ENCODE measurements around the gene DRC1. TPM values are rescaled to one million over a fixed set of nuclear protein-coding genes. Genes with fewer than 3 reads are reported as not detected.

Gene DRC1
- total and polyA plus RNA-seq, 2 of the 13 experiments (the other 11 are each of a cell fraction or from before 2014, with no cell fraction given): 0.07 TPM; not detected in 1

GRCh38 chr2:26355038-26355995 lies 46.4 kb upstream of the DRC1 start:
- peaks cover 37% of the 10 kb centered on the region for H3K4me1 ChIP-seq (ENCODE audit: insufficient read depth, low read length)
- ATAC-seq (no peak), DNase-seq (ENCODE audit: low spot score) (no peak), FAIRE-seq (no peak)
- 97% methylated on average over 9 of the region's 9 CpGs for WGBS (ENCODE audit: low lambda C conversion rate)
- intact Hi-C loops (cut with micrococcal nuclease; ENCODE audit: unreplicated experiment): no loop called here
- ChIA-PET POLR2A (interaction anchor here (4.8 kb wide), 1 partner anchor 10 kb away, joined by 18 read pairs; the partner anchor contains the start of gene SELENOI), CTCF (ENCODE audit: low intra/inter-chr PET ratio, low total read pairs) (no interaction called here)
- no peaks in the 10 kb centered on the region for H3K9me3 ChIP-seq (ENCODE audit: low read length)
- peaks cover 59% of the 10 kb centered on the region for H4K20me1 ChIP-seq (ENCODE audit: insufficient read depth, low read length)
- no peaks in the 10 kb centered on the region for H3K27me3 ChIP-seq (ENCODE audit: control insufficient read depth in 1 of 2, insufficient read depth in 2 of 2, low read length in 2 of 2)
- no peak overlapping the region for H3K4me3 ChIP-seq (replicated peaks in 1 of 3; ENCODE audit: insufficient read depth in 1 of 3, low read depth in 2 of 3, low read length in 3 of 3)
- no peak overlapping the region for H2AFZ ChIP-seq (ENCODE audit: low read length)
- in situ Hi-C loops (cut with HindIII; ENCODE audit: extremely low pct_ligation_motif_present, low pct_unique_long_range_greater_than_20kb): no loop called here
- peaks cover 94% of the 10 kb centered on the region for H3K79me2 ChIP-seq (ENCODE audit: insufficient read depth, low read length)
- no peak for TF ChIP-seq ZNF572 (CRISPR knock-in tag; IDR thresholded peaks at IDR 0.05)
- TF ChIP-seq ZNF644 (CRISPR knock-in tag; IDR thresholded peaks at IDR 0.05; ENCODE audit: low read depth): no peak
- no peak for TF ChIP-seq NCOA2 (CRISPR knock-in tag; IDR thresholded peaks at IDR 0.05)
- no peak for TF ChIP-seq MXD1 (CRISPR knock-in tag; IDR thresholded peaks at IDR 0.05)
- no peak for TF ChIP-seq NFRKB (IDR thresholded peaks at IDR 0.05)
- no peak for TF ChIP-seq ZNF574 (CRISPR knock-in tag; IDR thresholded peaks at IDR 0.05)
- no peak for TF ChIP-seq ZNF615 (CRISPR knock-in tag; IDR thresholded peaks at IDR 0.05; ENCODE audit: borderline replicate concordance)
- TF ChIP-seq NFATC3 (CRISPR knock-in tag; IDR thresholded peaks at IDR 0.05): no peak
- TF ChIP-seq ESRRA (CRISPR knock-in tag; IDR thresholded peaks at IDR 0.05; ENCODE audit: low read depth): no peak
- no TSS peak for BruUV-seq (replicated peaks)
- no peak overlapping the region for H3K9ac ChIP-seq (ENCODE audit: insufficient read depth, low read depth, low read length)
- H3K36me3 ChIP-seq (replicated peaks in 1 of 2; ENCODE audit: control insufficient read depth in 1 of 2, insufficient read depth in 2 of 2, low read length in 2 of 2): peaks cover 1 to 21% of the 10 kb centered on the region in 2 experiments; a peak in 3 of 5 replicates
- no peak overlapping the region for H3K27ac ChIP-seq (ENCODE audit: extremely low read length, insufficient read depth, low read length)
- no peak overlapping the region for H3K4me2 ChIP-seq (ENCODE audit: low read depth, low read length)
